NCI-H510A (cell line): ENCODE measurements around the gene CD47.
A peak's percentile ranks its signal among the peaks of the same experiment; 100 is the strongest.

Source experiments
- DNase-seq: peaks from one replicate; lab custom pipeline; 2025; lab: John Stamatoyannopoulos, UW

CD47 gene

GRCh38 chr3:108091498-108092250, 843 bp upstream of the CD47 start:
- peak; percentile 21 for DNase-seq

- no peak for DNase-seq
Measured at GRCh38 chr3:108090049-108090700, 656 bp downstream of the CD47 start.

GRCh38 chr3:108089579-108089978, 1.3 kb downstream of the CD47 start:
- no peak for DNase-seq

- no peak for DNase-seq
Measured at GRCh38 chr3:108088697-108089096, 2.1 kb downstream of the CD47 start.

- DNase-seq, result no peak
Measured at GRCh38 chr3:108088146-108088545, 2.7 kb downstream of the CD47 start.

GRCh38 chr3:108086653-108087052, 4.2 kb downstream of the CD47 start:
- no peak for DNase-seq

- no peak for DNase-seq
Measured at GRCh38 chr3:108085810-108086350, 5.0 kb downstream of the CD47 start.

GRCh38 chr3:108085370-108085769, 5.5 kb downstream of the CD47 start:
- no peak for DNase-seq

GRCh38 chr3:108079877-108080276, 11.0 kb downstream of the CD47 start:
- DNase-seq, result no peak

- no peak for DNase-seq
Measured at GRCh38 chr3:108079043-108079442, 11.8 kb downstream of the CD47 start.

GRCh38 chr3:108076564-108076963, 14.3 kb downstream of the CD47 start:
- DNase-seq, result no peak

GRCh38 chr3:108073764-108074431, 16.9 kb downstream of the CD47 start:
- DNase-seq, result no peak

- DNase-seq, result no peak
Measured at GRCh38 chr3:108071368-108071767, 19.5 kb downstream of the CD47 start.

GRCh38 chr3:108070356-108070755, 20.5 kb downstream of the CD47 start:
- DNase-seq, result no peak

- DNase-seq, result no peak
Measured at GRCh38 chr3:108067768-108068167, 23.1 kb downstream of the CD47 start.

GRCh38 chr3:108065096-108065495, 25.7 kb downstream of the CD47 start:
- no peak for DNase-seq

- no peak for DNase-seq
Measured at GRCh38 chr3:108064293-108064887, 26.4 kb downstream of the CD47 start.

GRCh38 chr3:108062051-108062450, 28.8 kb downstream of the CD47 start:
- no peak for DNase-seq

- DNase-seq, result no peak
Measured at GRCh38 chr3:108060331-108060730, 30.5 kb downstream of the CD47 start.

GRCh38 chr3:108055931-108056330, 34.9 kb downstream of the CD47 start:
- DNase-seq, result no peak

- no peak for DNase-seq
Measured at GRCh38 chr3:108054935-108055334, 35.9 kb downstream of the CD47 start.

- no peak for DNase-seq
Measured at GRCh38 chr3:108053483-108053882, 37.3 kb downstream of the CD47 start.
